GM12891 (cell line): ENCODE measurements around the gene GOLGA8J.

Experiments used
- PAX5 ChIP-seq: IDR thresholded peaks from 2 replicates; pipeline ENCODE4 v1.6.1; 2011; ENCODE audit warnings: low read length, moderate library complexity, mild to moderate bottlenecking; ENCODE audit not compliant: insufficient read depth, severe bottlenecking
- POLR2A ChIP-seq: IDR thresholded peaks from 2 replicates; pipeline ENCODE4 v1.6.1; 2011; ENCODE audit warnings: low read depth, low read length, control low read depth
- POLR2AphosphoS5 ChIP-seq: IDR thresholded peaks from 2 replicates; pipeline ENCODE4 v1.6.1; 2011; ENCODE audit warnings: low read depth, low read length, control low read depth
- POU2F2 ChIP-seq: IDR thresholded peaks from 2 replicates; pipeline ENCODE4 v1.6.1; 2011; ENCODE audit warnings: low read depth, mild to moderate bottlenecking, control low read depth, low read length, moderate library complexity
- SPI1 ChIP-seq: IDR thresholded peaks from 2 replicates; pipeline ENCODE4 v1.6.1; 2011; ENCODE audit warnings: low read depth, low read length, control low read depth
- TAF1 ChIP-seq: IDR thresholded peaks from 2 replicates; pipeline ENCODE4 v1.6.1; 2011; ENCODE audit warnings: low read depth, low read length, control low read depth

DNA sequence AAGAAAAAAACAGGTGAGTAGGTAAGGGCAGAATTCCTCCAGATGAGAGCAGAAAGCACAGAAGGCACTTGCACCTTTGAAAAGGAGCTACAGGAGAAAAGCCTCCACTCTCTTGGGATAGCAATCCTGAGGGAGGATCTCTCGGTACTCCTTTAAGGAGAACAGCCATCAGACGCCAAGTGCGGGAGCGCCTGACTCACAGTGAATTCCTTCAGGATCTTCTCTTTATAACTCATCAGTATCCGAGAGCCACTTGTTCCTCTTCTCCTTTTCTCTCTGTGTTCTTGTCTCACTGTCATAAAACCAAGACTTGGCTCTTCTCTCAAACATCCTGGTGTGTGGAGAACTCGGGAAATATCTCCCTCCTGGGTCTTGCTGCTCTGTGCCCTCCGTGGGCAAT is 10.1 kb upstream of the GOLGA8J start:
- no peak for TF ChIP-seq TAF1
- TF ChIP-seq POLR2AphosphoS5 = no peak
- no peak for TF ChIP-seq POLR2A
- TF ChIP-seq POU2F2 = no peak
- TF ChIP-seq PAX5 = no peak
- no peak for TF ChIP-seq SPI1
